IPS DF 19.7 (cell line): ENCODE measurements around the gene RPUSD3.

ENCODE experiments used
- DNase-seq: peaks from one replicate; pipeline ENCODE4 v3.0.0-alpha.2; 2013; ENCODE audit warnings: low read depth, low spot score

The RPUSD3 gene

DNA sequence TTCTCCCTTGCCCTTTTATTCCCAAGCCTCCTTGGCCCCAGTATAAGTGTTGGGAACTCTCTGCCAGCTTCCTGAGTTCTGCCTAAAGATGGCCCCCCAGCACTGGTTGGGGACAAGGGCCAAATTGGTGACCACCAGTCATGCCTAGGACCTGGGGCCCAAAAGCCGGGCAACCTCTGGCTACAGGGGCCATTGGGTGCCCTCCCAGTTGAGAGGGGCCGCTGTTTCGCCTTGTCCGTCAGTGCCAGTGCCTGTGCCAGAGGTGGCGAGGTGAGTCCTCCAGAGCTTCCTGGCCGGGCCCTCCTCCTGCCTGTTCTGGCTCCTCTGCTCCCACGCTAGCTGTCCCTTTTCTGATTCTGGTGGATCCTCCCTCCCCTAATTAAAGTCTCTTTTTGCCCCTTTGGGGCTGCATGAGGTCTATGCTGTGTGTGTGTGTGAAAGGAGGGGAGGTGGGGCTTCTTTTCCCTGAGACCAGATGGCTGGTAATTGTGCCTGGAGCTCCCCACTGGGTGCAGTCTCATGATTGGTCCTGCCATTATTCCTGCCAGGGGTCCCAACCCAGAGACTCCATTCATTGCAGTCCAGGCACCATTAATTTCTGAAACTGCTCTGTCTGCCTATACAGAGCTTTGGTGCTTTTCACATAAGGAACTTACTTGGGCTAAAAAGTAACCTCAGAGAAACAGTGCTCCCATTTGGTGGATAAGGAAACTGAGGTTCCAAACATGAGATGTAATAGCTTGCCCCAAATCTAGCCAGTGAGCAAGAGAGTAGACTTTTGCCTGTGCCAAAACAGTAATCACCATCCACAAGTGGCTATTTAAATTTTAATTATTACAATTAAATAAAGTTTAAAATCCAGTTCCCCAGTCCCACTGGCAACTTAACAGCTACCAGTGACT is 36.9 kb downstream of the RPUSD3 start:
- no peak for DNase-seq

DNA sequence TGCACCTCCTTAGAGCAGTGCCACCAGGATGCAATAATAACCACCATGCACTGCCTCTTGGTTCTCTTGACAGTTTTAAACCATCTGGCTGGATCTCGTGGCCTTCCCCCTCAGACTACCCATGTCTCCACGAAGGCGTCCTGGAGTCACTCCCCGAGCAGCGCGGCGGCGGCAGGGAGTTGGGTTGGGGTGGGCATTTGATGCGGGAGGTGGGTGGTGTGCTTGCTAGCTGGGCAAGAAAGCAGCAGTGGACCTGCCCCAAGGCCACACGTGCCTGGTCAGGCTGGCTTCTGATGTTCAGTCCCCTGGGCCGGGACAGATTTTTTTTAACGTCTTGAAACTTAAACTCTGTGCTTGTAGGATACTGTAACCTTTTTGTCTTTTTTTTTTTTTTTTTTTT is 37.7 kb downstream of the RPUSD3 start:
- DNase-seq: no peak

DNA sequence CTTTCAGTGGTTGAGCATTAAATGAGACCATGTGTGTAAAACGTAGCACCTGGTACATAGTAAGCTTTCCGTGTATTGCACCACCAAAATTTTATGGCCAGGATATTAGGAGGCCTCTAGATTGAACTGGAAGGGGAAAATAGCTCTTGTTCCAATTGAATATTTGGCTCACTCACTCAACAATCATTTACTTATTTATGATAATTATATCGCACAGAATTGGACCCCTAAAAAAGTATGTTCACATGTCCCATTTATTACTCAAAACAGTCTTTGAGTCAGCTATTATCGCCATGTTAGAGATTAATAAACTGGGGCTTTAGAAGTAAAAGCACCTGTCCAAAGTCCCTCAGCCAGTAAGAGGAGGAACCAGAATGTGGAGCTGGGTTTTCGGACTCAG is 38.8 kb downstream of the RPUSD3 start:
- no peak for DNase-seq

DNA sequence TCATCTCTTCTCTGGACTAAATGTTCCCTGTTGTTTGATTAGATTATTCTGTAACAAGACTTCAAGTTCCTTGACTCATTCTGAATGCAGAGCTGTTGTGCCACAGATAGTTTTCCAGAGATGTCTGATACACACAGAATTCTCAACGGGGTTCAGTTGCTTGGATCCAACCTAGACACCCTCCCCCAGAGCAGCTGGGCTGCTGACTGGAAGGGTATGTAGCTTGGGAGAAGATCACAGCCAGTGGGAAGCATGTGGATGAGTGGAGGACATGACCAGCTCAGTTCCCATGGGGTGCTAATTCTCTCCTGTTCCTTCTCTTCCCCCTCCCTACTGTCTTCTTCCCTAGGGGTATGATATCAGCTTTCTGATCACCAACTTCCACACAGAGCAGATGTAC is 40.3 kb downstream of the RPUSD3 start:
- no peak for DNase-seq

DNA sequence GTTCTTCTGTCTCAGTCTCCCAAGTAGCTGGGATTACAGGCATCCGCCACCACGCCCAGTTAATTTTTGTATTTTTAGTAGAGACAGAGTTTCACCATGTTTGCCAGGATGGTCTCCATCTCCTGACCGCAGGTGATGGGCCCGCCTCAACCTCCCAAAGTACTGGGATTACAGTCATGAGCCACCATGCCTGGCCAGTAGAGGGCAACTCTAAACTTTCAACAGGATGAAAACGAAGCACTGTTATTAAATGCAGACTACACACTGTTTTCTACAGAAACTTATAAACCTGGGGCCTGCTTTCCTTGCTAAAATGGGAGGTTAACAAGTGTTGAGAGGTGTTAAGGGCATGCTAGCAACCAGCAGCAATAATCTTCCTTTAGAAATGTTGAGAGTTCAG is 43.3 kb downstream of the RPUSD3 start:
- no peak for DNase-seq

DNA sequence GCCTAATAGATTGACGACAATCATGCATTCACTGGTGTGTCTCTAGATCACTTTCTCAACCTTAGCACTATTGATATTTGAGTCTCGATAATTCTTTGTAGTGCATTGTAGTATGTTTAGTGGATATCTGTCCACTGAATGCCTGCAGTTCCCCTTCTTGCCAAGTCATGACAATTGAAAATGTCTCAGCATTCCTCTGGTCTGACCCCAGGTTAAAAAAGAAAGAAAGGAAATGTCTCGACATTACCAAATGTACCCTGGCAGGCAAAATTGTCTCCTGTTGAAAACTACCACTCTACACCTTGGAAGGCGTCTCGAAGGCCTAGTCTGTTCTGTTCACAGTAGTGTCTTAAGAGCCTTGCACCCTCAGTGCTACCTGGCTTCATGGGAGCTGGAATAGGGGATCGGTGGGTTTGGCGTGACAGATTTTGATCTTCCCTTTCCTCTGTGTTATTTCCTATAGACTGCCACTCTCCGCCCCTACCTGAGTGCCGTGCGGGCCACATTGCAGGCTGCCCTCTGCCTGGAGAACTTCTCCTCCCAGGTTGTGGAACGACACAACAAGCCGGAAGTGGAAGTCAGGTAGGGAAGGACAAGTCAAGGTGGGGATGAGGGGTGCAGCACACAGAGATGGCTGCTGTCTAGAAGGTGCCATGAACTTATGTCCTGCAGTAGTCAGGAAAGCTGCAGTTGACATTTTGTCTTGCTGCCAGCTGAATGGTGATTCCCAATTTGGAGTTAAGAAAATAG is 46.4 kb downstream of the RPUSD3 start:
- no peak for DNase-seq

DNA sequence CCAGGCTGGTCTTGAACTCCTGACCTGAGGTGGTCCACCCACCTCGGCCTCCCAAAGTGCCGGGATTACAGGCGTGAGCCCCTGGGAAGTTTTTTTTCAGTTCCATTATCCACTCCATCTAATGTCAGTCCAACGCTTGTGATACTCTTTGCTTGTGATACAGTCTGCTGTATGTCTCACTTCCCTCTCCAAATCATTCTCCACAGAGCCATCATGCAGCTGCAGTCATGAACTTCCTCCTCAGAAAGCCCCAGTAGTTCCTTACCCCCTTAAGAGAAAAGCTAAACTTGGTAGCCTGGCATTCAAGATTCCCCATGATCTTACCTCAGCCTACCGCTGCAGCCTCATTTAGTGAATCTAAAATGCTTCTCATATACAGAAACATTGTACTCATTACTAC is 48.6 kb downstream of the RPUSD3 start:
- DNase-seq: no peak

DNA sequence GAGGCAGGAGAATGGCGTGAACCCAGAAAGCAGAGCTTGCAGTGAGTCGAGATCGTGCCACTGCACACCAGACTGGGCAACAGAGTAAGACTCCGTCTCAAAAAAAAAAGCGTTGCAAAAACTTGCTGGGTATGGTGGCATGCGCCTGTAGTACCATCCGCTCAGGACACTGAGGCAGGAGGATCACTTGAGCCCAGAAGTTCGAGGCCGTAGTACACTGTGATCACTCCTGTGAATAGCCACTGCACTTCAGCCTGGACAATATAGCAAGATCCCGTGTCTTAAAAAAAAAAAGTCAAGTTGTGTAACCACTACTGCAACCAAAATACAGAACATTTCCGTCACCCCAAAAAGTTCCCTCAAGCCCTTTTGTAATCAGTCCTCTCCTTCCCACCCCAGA is 49.4 kb downstream of the RPUSD3 start:
- no peak for DNase-seq

DNA sequence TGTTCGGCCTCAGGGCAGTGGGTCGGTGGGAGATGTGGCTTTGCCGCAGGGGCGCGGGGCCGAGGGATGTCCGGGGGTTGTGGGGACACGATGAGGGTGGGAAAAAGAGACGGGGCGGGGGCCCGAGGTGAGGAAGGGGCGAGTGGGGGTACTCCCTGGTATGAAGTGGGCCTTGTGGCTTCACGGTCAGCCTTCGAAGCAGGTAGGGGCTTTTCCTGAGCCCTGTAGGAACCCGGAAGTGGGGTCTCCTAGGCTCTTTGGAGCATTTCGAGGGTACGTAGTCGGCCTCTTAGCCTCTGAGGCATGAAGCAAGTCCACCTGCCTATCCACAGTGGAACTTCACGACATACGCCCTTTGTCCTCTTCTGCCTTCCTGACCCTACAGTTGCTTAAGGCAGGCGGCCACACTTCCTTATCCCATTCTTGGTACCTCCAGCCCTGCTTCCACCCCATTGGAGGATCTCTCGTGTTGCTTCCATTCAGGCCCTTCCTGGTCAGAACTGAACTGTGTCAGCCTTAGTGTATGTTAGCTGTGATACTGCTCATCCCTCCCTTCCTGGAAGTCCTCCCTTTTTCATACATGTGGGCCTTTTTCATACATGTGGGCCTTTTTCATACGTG is 50.5 kb downstream of the RPUSD3 start:
- DNase-seq: no peak

DNA sequence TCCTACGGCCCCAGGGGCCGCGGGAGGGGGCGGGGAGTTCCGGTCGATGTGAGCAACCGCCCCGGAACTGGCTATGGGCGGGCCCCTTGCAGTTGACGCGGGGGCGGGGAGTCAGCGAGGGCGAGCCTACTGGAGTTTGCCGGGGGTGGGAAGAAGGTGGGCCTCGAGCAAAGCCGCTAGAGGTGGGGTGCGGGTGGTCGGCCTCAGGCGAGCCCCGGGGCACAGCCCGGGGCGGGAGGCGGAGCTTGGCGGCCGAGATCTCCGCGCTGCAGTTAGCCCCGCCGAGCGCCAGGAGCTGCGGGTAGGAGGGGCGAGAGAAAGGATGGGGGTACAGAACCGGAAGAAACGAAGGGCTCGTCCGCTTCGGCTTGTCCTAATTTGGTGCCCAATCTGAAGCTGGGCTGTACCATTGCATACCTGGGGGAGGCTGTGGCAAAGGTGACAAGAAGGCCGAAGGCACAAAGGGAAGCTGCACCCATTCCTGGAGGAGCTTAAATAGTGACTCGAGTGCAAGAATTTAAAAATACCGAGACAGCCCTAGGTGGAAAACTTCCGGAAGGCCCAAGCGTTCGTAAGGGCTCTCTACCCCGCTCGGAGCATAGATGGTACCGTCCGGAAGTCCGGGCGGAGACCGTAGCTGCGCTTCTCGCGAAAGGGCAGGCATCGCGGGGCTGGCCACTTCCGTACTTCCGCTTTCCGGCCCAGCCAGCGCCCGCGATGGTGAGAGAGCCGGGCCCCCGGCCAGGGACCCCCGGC is 51.2 kb downstream of the RPUSD3 start, which contains the start of the genes ARPC4 and TADA3:
Gene ARPC4, plus strand, starts transcription at position 678 of the 756 bp plus-strand sequence. Its CDS starts 40 bp downstream, at position 718.
Gene TADA3, minus strand, starts transcription at position 69 of the 756 bp plus-strand sequence. CDS start 1,007 bp downstream, outside the sequence.
- peak; percentile 83 for DNase-seq

DNA sequence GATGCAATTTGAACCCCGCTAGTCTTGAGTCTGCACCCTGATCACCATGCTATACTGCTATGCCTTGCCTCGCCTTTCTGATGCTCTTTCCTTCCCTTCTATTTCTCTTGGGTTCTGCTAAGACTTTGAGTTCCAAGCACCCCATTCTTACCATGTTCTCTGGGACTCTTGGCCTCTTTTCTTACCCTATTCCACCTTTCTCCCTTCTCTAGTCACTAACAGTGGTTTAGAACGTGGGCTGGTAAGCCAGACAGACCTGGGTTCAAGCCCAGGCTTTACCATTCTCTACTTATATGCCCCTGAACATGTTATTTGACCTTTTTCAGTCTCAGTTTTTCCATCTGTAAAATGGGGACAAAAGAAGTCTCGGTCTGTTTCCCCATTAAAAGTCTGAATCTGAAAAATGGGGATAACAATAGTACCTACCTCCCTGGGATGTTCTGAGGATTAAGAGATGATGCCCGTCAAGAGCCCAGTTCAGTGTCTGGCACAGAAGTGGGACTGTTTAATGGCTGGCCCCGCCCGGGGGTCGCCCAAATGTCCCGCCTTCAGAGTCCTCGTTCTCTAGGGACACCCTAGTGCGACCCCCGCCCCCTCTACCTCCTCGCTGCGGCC is 51.9 kb downstream of the RPUSD3 start:
- no peak for DNase-seq

DNA sequence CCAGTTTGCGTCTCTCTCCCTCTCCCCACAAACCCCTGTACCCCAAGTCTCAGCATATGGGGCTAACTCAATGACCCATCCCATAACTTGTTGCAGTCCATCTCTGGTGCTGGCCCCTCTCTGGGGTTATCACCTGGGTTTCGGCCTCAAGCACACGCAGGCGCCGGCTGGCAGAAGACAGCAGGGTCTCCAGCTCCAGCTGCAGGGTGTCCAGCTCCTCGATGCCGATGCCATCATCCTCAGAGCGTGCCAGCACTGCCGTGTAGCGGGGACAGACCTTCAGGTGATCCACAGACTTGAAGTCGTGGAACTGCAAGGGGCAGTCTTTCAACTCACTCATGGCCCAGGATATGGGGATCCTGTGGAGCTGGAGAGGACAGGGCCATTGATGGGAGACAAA is 52.7 kb downstream of the RPUSD3 start:
- DNase-seq: no peak
